ENCODE results near the gene GRID2. TPM values are rescaled to one million over a fixed set of nuclear protein-coding genes. Genes with fewer than 3 reads are reported as not detected.
"Not testable (repeated sequence)": the region's sequence is repeated elsewhere in the genome, so short reads cannot be mapped to it uniquely, and the experiment has no call there.

GRID2 gene
- polyA plus RNA-seq, 1 of the 3 experiments (the other 2 are of a cell fraction), result not detected

- Histone ChIP-seq H3K4me1 (ENCODE audit: control insufficient read depth in 1 of 2, insufficient read depth in 2 of 2, low read depth in 1 of 2, low read length in 1 of 2) (no peaks in the 10 kb centered on the region), H3K9me3 (no peaks in the 10 kb centered on the region), H3K79me2 (ENCODE audit: insufficient read depth) (no peaks in the 10 kb centered on the region), H3K9me2 (no peaks in the 10 kb centered on the region), H3K36me3 (replicated peaks in 1 of 2; ENCODE audit: control insufficient read depth in 1 of 2, insufficient read depth in 2 of 2, low read length in 1 of 2) (no peaks in the 10 kb centered on the region), H2AFZ (ENCODE audit: low read depth) (no peak overlapping the region), H3K27ac (ENCODE audit: low read depth in 2 of 2, low read length in 1 of 2) (no peak overlapping the region), H3K4me2 (no peak overlapping the region), H4K20me1 (ENCODE audit: insufficient read depth) (no peaks in the 10 kb centered on the region), H3K27me3 (ENCODE audit: insufficient read depth) (no peaks in the 10 kb centered on the region), H3K4me3 (ENCODE audit: low read depth in 2 of 2, low read length in 1 of 2) (no peak overlapping the region), H3F3A (replicated peaks; ENCODE audit: insufficient read depth) (no peaks in the 10 kb centered on the region), H3K9ac (no peak overlapping the region)
- 74% methylated on average over 4 of the region's 4 CpGs for WGBS (ENCODE audit: low lambda C conversion rate)
- CTCF ChIA-PET, result no interaction called here
- TF ChIP-seq TAF1 (IDR thresholded peaks at IDR 0.05; ENCODE audit: borderline replicate concordance, low read depth, low read length), result no peak
- TF ChIP-seq POLR2AphosphoS5 (IDR thresholded peaks at IDR 0.05; ENCODE audit: low read depth, low read length), result no peak
- no peak for TF ChIP-seq MAX (IDR thresholded peaks at IDR 0.05; ENCODE audit: low read depth)
- DNase-seq, result no peak
- POLR2A ChIA-PET, result no interaction called here
Measured at GRCh38 chr4:93355411-93355810, 1051.6 kb downstream of the GRID2 start.

- Histone ChIP-seq H4K20me1 (ENCODE audit: insufficient read depth) (no peaks in the 10 kb centered on the region), H3F3A (replicated peaks; ENCODE audit: insufficient read depth) (no peaks in the 10 kb centered on the region), H3K27ac (ENCODE audit: low read depth in 2 of 2, low read length in 1 of 2) (no peak overlapping the region), H2AFZ (ENCODE audit: low read depth) (no peak overlapping the region), H3K4me2 (no peak overlapping the region), H3K9ac (no peak overlapping the region), H3K79me2 (ENCODE audit: insufficient read depth) (no peaks in the 10 kb centered on the region), H3K9me2 (no peaks in the 10 kb centered on the region), H3K4me1 (ENCODE audit: control insufficient read depth in 1 of 2, insufficient read depth in 2 of 2, low read depth in 1 of 2, low read length in 1 of 2) (no peaks in the 10 kb centered on the region), H3K36me3 (replicated peaks in 1 of 2; ENCODE audit: control insufficient read depth in 1 of 2, insufficient read depth in 2 of 2, low read length in 1 of 2) (no peaks in the 10 kb centered on the region), H3K27me3 (ENCODE audit: insufficient read depth) (no peaks in the 10 kb centered on the region), H3K4me3 (ENCODE audit: low read depth in 2 of 2, low read length in 1 of 2) (no peak overlapping the region), H3K9me3 (0 out of 2 replicates have a peak, but pooled peaks cover 3% of the 10 kb centered on the region)
- CTCF ChIA-PET, result no interaction called here
- no peak for DNase-seq
- WGBS (ENCODE audit: low lambda C conversion rate), result 75% methylated on average over 3 of the region's 3 CpGs
- TF ChIP-seq NFIC (IDR thresholded peaks at IDR 0.05; ENCODE audit: borderline replicate concordance) (no peak), RFX5 (IDR thresholded peaks at IDR 0.05; ENCODE audit: low read length) (no peak), FOXM1 (IDR thresholded peaks at IDR 0.05; ENCODE audit: low read depth) (no peak), YY1 (IDR thresholded peaks at IDR 0.05; ENCODE audit: low read depth) (no peak)
- POLR2A ChIA-PET, result no interaction called here
Measured at GRCh38 chr4:93359586-93359985, 1055.8 kb downstream of the GRID2 start.

GRCh38 chr4:93366169-93366755 lies 1062.5 kb downstream of the GRID2 start:
- H3F3A ChIP-seq (replicated peaks; ENCODE audit: insufficient read depth); H3K79me2 ChIP-seq (ENCODE audit: insufficient read depth); H3K4me1 ChIP-seq (ENCODE audit: control insufficient read depth in 1 of 2, insufficient read depth in 2 of 2, low read depth in 1 of 2, low read length in 1 of 2); H3K4me3 ChIP-seq (ENCODE audit: low read depth in 2 of 2, low read length in 1 of 2); H3K27ac ChIP-seq (ENCODE audit: low read depth in 2 of 2, low read length in 1 of 2); H3K9ac ChIP-seq; H3K9me2 ChIP-seq; DNase-seq; H3K27me3 ChIP-seq (ENCODE audit: insufficient read depth); H3K9me3 ChIP-seq; H3K36me3 ChIP-seq (replicated peaks in 1 of 2; ENCODE audit: control insufficient read depth in 1 of 2, insufficient read depth in 2 of 2, low read length in 1 of 2); H4K20me1 ChIP-seq (ENCODE audit: insufficient read depth); H3K4me2 ChIP-seq; H2AFZ ChIP-seq (ENCODE audit: low read depth); CTCF ChIA-PET; POLR2A ChIA-PET: not testable (repeated sequence)
- WGBS (ENCODE audit: low lambda C conversion rate), result 70% methylated on average over 9 of the region's 9 CpGs

Measured in SK-N-SH (cell line).